WTC11 (cell line): ENCODE measurements around the gene FAM13A.

Experiments used
- ESRRA ChIP-seq: sonication (generic); formaldehyde crosslinking; IDR thresholded peaks from 2 replicates; pipeline ENCODE4 v1.8.1; 2022; ENCODE audit warnings: mild to moderate bottlenecking, missing genetic modification reagents, borderline replicate concordance
- HMGA2 ChIP-seq: fragments of 250-450 bp; sonication (Bioruptor Pico); IDR thresholded peaks from 2 replicates; pipeline ENCODE4 v1.4.0; 2021; ENCODE audit warnings: mild to moderate bottlenecking, moderate library complexity
- SMAD3 ChIP-seq: sonication (generic); formaldehyde crosslinking; IDR thresholded peaks from 2 replicates; pipeline ENCODE4 v1.8.0; 2022; ENCODE audit warnings: missing genetic modification reagents, mild to moderate bottlenecking, borderline replicate concordance
- TCF7 ChIP-seq: sonication (generic); formaldehyde crosslinking; IDR thresholded peaks from 2 replicates; pipeline ENCODE4 v1.8.0; 2022; ENCODE audit warnings: mild to moderate bottlenecking, low read depth, missing genetic modification reagents, moderate library complexity
- TEAD4 ChIP-seq: sonication (generic); formaldehyde crosslinking; IDR thresholded peaks from 2 replicates; pipeline ENCODE4 v1.8.0; 2022; ENCODE audit warnings: mild to moderate bottlenecking, missing genetic modification reagents
- ZNF138 ChIP-seq: sonication (generic); formaldehyde crosslinking; conservative IDR thresholded peaks from 2 replicates; pipeline ENCODE4 v1.8.1; 2022; ENCODE audit warnings: mild to moderate bottlenecking, moderate library complexity, missing genetic modification reagents
- ZNF232 ChIP-seq: sonication (generic); formaldehyde crosslinking; IDR thresholded peaks from 2 replicates; pipeline ENCODE4 v1.8.0; 2022; ENCODE audit warnings: mild to moderate bottlenecking, missing genetic modification reagents
- ZNF416 ChIP-seq: fragments of 250-450 bp; sonication (Bioruptor Pico); IDR thresholded peaks from 2 replicates; pipeline ENCODE4 v1.9.0; 2021; ENCODE audit warnings: mild to moderate bottlenecking, inconsistent platforms
- TF ChIP-seq, protein P1 (sequence below): fragments of 200-600 bp; IDR thresholded peaks from 2 replicates; pipeline ENCODE4 v1.8.0; 2022; ENCODE audit warnings: antibody characterized with exemption
- TF ChIP-seq, protein P2 (sequence below): sonication (generic); formaldehyde crosslinking; IDR thresholded peaks from 2 replicates; pipeline ENCODE4 v1.8.0; 2023; ENCODE audit warnings: missing genetic modification reagents, mild to moderate bottlenecking, borderline replicate concordance
- TF ChIP-seq, protein P3 (sequence below): sonication (generic); formaldehyde crosslinking; IDR thresholded peaks from 2 replicates; pipeline ENCODE4 v1.8.1; 2022; ENCODE audit warnings: mild to moderate bottlenecking, moderate library complexity, missing genetic modification reagents
- TF ChIP-seq, protein P4 (sequence below): sonication (generic); formaldehyde crosslinking; IDR thresholded peaks from 2 replicates; pipeline ENCODE4 v1.8.0; 2022; ENCODE audit warnings: mild to moderate bottlenecking, missing genetic modification reagents

DNA sequence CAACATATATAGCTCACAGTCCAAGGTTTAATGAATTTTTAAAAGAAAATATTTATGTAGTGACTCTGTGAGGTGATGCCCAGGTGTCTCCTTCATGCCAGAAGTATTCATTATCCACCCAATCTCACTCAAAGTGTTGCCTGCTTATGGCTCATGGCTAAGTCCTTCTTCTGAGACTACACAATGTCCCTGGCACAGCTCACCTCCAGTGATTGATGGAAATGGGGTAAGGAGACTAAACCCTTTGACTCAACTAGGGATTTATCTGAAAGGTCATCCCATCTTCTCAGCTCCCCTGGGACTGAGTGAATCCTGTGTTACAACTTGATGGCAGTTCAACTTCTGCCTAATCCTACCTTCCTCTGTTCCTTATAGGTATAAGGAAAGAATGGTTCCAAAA lies 74.2 kb downstream of the FAM13A start:
- TF ChIP-seq, protein P1, sequence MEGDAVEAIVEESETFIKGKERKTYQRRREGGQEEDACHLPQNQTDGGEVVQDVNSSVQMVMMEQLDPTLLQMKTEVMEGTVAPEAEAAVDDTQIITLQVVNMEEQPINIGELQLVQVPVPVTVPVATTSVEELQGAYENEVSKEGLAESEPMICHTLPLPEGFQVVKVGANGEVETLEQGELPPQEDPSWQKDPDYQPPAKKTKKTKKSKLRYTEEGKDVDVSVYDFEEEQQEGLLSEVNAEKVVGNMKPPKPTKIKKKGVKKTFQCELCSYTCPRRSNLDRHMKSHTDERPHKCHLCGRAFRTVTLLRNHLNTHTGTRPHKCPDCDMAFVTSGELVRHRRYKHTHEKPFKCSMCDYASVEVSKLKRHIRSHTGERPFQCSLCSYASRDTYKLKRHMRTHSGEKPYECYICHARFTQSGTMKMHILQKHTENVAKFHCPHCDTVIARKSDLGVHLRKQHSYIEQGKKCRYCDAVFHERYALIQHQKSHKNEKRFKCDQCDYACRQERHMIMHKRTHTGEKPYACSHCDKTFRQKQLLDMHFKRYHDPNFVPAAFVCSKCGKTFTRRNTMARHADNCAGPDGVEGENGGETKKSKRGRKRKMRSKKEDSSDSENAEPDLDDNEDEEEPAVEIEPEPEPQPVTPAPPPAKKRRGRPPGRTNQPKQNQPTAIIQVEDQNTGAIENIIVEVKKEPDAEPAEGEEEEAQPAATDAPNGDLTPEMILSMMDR: no peak
- TF ChIP-seq, protein P2, sequence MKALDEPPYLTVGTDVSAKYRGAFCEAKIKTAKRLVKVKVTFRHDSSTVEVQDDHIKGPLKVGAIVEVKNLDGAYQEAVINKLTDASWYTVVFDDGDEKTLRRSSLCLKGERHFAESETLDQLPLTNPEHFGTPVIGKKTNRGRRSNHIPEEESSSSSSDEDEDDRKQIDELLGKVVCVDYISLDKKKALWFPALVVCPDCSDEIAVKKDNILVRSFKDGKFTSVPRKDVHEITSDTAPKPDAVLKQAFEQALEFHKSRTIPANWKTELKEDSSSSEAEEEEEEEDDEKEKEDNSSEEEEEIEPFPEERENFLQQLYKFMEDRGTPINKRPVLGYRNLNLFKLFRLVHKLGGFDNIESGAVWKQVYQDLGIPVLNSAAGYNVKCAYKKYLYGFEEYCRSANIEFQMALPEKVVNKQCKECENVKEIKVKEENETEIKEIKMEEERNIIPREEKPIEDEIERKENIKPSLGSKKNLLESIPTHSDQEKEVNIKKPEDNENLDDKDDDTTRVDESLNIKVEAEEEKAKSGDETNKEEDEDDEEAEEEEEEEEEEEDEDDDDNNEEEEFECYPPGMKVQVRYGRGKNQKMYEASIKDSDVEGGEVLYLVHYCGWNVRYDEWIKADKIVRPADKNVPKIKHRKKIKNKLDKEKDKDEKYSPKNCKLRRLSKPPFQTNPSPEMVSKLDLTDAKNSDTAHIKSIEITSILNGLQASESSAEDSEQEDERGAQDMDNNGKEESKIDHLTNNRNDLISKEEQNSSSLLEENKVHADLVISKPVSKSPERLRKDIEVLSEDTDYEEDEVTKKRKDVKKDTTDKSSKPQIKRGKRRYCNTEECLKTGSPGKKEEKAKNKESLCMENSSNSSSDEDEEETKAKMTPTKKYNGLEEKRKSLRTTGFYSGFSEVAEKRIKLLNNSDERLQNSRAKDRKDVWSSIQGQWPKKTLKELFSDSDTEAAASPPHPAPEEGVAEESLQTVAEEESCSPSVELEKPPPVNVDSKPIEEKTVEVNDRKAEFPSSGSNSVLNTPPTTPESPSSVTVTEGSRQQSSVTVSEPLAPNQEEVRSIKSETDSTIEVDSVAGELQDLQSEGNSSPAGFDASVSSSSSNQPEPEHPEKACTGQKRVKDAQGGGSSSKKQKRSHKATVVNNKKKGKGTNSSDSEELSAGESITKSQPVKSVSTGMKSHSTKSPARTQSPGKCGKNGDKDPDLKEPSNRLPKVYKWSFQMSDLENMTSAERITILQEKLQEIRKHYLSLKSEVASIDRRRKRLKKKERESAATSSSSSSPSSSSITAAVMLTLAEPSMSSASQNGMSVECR (CRISPR knock-in tag): no peak
- no peak for TF ChIP-seq TCF7 (CRISPR knock-in tag)
- TF ChIP-seq TEAD4 (CRISPR knock-in tag): no peak
- no peak for TF ChIP-seq ESRRA (CRISPR knock-in tag)
- TF ChIP-seq, protein P3, sequence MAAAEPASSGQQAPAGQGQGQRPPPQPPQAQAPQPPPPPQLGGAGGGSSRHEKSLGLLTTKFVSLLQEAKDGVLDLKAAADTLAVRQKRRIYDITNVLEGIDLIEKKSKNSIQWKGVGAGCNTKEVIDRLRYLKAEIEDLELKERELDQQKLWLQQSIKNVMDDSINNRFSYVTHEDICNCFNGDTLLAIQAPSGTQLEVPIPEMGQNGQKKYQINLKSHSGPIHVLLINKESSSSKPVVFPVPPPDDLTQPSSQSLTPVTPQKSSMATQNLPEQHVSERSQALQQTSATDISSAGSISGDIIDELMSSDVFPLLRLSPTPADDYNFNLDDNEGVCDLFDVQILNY (CRISPR knock-in tag): no peak
- TF ChIP-seq ZNF232 (CRISPR knock-in tag): no peak
- no peak for TF ChIP-seq SMAD3 (CRISPR knock-in tag)
- no peak for TF ChIP-seq ZNF416 (CRISPR knock-in tag)
- TF ChIP-seq ZNF138 (CRISPR knock-in tag): no peak
- no peak for TF ChIP-seq HMGA2 (CRISPR knock-in tag)
- TF ChIP-seq, protein P4, sequence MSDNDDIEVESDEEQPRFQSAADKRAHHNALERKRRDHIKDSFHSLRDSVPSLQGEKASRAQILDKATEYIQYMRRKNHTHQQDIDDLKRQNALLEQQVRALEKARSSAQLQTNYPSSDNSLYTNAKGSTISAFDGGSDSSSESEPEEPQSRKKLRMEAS (CRISPR knock-in tag): no peak
